ENCODE results near the gene KLHL36. TPM values are rescaled to one million over a fixed set of nuclear protein-coding genes. Genes with fewer than 3 reads are reported as not detected.

The KLHL36 gene
- total and polyA plus RNA-seq, 9 of the 15 experiments (the other 6 are each of a cell fraction or from before 2014, with no cell fraction given), result 2.1 to 51.2 (median 18.5) TPM

DNA sequence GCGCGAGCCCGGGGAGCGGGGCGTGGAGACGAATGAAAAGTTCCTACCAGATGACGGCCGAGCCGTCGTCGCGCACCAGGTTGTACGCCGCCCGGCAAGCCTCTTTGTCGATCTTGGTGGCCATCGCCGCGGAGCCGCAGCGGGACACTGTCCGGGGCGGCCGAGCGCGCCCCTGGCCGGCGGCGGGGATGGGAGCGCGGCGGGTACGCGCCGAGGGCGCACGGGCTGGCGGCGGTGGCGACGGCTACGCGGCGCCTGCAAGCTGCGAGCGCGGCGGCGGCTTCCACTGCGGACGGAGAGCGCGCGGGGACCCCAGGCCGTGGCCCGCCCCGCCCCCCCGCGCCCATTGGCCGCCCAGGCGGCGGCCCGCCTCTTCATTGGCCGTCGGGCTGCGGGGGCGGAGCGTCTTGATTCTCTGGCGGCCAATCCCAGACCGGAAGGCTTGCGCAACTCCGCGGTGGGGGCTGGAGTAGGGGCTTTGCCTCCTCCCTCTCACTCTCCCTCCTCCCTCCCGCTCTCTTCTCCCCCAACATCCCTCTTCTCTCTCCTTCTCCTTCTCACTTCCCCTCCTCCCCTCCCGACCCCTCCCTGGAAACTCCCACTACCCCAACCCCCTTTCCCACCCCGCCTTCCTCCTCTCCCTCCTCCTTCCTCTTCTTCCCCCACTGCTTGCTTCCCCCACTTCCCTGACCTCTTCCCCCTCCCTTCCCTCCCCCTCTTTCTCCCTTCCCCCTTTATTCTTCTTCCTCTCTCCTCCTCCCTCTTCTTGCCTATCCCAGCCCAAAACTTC, 30.3 kb upstream of the KLHL36 start, which contains the start of gene COTL1 (continued):
- no peak for TF ChIP-seq ZBTB40 (IDR thresholded peaks at IDR 0.05)
- TF ChIP-seq ZBTB40 (CRISPR knock-in tag; IDR thresholded peaks at IDR 0.05), result no peak
- TF ChIP-seq U2AF2 (optimal IDR thresholded peaks at IDR 0.05; ENCODE audit: low read depth, low read length), result no peak
- peak; percentile 83 for TF ChIP-seq EGR1 (conservative IDR thresholded peaks at IDR 0.05)
- TF ChIP-seq POLR2G (IDR thresholded peaks at IDR 0.05; ENCODE audit: low read depth, low read length), result peak; percentile 92
- peak; percentile 73 for TF ChIP-seq CHD2 (IDR thresholded peaks at IDR 0.05; ENCODE audit: low read depth, low read length)
- no peak for TF ChIP-seq CHCHD3 (CRISPR knock-in tag; IDR thresholded peaks at IDR 0.05)
- TF ChIP-seq TAF9B (IDR thresholded peaks at IDR 0.05; ENCODE audit: partially characterized antibody), result no peak
- peak; percentile 49 for TF ChIP-seq ZNF584 (CRISPR knock-in tag; IDR thresholded peaks at IDR 0.05; ENCODE audit: low read depth)
- no peak for TF ChIP-seq SNAPC5 (CRISPR knock-in tag; IDR thresholded peaks at IDR 0.05)
- TF ChIP-seq THAP7 (CRISPR knock-in tag; IDR thresholded peaks at IDR 0.05), result no peak
- TF ChIP-seq, protein P1, sequence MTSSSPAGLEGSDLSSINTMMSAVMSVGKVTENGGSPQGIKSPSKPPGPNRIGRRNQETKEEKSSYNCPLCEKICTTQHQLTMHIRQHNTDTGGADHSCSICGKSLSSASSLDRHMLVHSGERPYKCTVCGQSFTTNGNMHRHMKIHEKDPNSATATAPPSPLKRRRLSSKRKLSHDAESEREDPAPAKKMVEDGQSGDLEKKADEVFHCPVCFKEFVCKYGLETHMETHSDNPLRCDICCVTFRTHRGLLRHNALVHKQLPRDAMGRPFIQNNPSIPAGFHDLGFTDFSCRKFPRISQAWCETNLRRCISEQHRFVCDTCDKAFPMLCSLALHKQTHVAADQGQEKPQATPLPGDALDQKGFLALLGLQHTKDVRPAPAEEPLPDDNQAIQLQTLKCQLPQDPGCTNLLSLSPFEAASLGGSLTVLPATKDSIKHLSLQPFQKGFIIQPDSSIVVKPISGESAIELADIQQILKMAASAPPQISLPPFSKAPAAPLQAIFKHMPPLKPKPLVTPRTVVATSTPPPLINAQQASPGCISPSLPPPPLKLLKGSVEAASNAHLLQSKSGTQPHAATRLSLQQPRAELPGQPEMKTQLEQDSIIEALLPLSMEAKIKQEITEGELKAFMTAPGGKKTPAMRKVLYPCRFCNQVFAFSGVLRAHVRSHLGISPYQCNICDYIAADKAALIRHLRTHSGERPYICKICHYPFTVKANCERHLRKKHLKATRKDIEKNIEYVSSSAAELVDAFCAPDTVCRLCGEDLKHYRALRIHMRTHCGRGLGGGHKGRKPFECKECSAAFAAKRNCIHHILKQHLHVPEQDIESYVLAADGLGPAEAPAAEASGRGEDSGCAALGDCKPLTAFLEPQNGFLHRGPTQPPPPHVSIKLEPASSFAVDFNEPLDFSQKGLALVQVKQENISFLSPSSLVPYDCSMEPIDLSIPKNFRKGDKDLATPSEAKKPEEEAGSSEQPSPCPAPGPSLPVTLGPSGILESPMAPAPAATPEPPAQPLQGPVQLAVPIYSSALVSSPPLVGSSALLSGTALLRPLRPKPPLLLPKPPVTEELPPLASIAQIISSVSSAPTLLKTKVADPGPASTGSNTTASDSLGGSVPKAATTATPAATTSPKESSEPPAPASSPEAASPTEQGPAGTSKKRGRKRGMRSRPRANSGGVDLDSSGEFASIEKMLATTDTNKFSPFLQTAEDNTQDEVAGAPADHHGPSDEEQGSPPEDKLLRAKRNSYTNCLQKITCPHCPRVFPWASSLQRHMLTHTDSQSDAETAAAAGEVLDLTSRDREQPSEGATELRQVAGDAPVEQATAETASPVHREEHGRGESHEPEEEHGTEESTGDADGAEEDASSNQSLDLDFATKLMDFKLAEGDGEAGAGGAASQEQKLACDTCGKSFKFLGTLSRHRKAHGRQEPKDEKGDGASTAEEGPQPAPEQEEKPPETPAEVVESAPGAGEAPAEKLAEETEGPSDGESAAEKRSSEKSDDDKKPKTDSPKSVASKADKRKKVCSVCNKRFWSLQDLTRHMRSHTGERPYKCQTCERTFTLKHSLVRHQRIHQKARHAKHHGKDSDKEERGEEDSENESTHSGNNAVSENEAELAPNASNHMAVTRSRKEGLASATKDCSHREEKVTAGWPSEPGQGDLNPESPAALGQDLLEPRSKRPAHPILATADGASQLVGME (CRISPR knock-in tag; IDR thresholded peaks at IDR 0.05), result peak; percentile 84
